Activated CD4-positive, alpha-beta T cell treated with anti-CD3 and anti-CD28 coated beads, Interleukin-2, amount 50 U/mL, for 24 hours (primary cell): ENCODE measurements around the gene LY9.
"Not testable (repeated sequence)": the region's sequence is repeated elsewhere in the genome, so short reads cannot be mapped to it uniquely, and the experiment has no call there.

Source experiments
- DNase-seq, 2 donors: peaks; one replicate each; pipeline ENCODE4 v3.0.0-alpha.2; 2020; ENCODE audit warnings: low read depth in 1 of 2, low spot score in 1 of 2

Gene LY9

GRCh38 chr1:160863774-160864131 is 67.8 kb downstream of the LY9 start:
- no peak for DNase-seq

DNA sequence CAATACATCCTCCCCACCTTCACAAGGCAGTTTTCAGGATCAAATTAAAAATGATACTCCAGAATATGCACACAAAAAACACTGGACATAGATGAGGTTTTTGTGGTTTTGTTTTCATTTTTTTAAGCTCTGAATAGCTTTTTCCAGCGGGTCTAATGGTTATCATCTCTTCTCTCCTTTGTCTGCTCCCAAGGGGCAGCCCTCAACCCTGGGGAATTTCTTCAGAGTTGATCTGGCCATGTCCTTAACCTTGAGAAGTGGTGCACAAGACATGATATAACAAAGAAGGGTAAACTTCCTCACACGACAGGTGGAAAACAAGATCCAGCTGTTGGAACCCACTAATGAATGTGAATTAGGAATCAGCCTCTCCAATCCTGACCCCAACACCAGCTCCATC is 68.2 kb downstream of the LY9 start:
- no peak for DNase-seq

DNA sequence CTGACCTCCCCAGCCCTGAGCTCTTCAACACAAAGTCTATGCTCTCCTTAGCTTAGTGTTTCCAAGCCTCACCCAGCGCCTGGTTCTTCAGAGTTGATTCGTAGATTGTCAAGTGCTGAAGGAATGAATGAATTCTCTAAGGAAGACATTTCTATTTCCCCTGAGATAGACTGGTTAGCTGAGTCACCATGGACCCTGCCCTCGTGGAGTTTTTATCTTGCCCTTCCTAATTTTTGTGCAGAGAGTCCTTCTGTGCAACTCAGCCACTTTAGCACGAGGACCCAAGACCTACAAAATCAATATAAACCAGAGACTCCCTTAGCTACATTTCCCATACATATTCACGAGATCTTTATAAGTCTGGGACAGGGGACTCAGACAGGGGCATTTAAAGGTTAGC is 69.4 kb downstream of the LY9 start:
- no peak for DNase-seq

DNA sequence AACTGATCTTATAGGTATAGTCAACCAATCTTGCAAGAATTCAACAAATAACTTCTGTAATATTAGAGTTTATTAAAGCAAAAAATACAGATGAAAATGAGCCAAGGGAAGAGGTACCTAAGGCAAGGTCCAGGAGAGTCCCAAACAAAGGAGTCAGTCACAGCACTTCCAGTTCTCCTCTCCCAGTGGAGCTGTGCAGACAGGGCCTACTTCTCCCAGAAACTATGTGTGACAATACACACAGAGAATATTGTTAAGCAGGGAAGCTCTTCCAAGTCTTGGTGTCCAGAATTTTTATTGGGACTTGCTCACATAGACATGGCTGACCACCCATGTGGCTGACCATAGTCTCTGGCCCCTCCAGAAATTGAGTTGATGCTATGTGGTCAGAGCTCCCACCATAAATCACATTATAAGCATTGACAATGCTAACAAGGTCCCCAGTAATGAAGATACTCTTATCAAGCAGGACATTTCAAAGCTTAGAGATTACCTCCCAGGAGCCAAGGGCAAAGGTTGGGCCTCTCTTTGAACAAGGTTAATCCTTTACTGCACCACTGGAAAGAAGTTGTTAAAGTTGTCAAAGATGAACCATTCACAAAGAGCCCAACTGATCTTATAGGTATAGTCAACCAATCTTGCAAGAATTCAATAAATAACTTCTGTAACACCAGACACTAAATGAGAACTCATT is 70.2 kb downstream of the LY9 start:
- no peak for DNase-seq

GRCh38 chr1:160866695-160867260 is 70.8 kb downstream of the LY9 start:
- DNase-seq: no peak

DNA sequence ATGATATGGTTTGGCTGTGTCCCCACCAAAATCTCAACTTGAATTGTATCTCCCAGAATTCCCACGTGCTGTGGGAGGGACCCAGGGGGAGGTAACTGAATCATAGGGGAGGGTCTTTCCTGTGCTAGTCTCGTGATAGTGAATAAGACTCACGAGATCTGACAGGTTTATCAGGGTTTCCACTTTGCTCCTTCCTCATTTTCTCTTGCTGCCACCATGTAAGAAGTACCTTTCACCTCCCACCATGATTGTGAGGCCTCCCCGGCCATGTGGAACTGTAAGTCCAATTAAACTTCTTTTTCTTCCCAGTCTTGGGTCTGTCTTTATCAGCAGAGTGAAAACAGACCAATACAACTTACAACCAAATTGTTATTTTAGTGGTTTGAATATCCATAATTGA is 71.7 kb downstream of the LY9 start:
- not testable (repeated sequence) for DNase-seq

- DNase-seq: no peak
These were observed 72.2 kb downstream of the LY9 start for GRCh38 chr1:160868141-160868540.

DNA sequence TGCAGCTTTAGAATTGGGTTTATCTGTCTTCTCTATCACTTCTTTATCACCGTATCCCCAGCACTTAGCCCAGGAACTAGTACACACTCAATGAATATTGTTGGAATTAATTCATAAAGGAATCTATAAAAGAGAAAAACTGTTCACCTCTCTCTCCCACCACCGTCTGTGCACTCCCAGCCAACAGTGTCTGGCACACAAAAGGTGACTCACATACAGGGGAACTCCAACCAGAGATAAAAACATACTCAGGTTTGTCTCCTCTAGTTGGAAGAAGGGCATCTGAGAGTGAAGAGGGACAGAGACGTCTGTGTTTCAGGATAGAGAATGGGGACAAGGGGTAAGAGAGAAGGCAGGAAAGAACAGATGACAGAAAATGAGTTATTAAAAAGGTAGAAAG is 79.0 kb downstream of the LY9 start:
- DNase-seq: no peak

DNA sequence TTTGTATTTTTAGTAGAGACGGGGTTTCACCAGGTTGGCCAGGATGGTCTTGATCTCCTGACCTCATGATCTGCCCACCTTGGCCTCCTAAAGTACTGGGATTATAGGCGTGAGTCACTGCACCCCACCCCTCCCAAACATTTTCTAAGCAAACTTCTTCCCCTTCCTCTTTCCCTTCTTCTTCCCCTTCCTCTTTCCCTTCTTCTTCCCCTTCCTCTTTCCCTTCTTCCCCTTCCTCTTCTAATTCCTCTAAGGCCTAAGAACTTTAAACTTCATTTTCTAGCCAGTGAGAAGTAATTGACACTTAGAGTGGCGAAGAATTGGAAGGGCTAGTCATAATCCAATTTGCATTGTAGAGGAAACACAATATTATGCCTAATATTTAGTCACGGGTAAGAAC is 79.6 kb downstream of the LY9 start:
- DNase-seq: not testable (repeated sequence)

GRCh38 chr1:160876311-160876710 is 80.3 kb downstream of the LY9 start:
- DNase-seq: no peak

- no peak for DNase-seq
These were observed 81.2 kb downstream of the LY9 start for GRCh38 chr1:160877221-160877620.
